ENCODE results near the gene CDK5R2. TPM values are rescaled to one million over a fixed set of nuclear protein-coding genes. Genes with fewer than 3 reads are reported as not detected.

Gene CDK5R2
- total and polyA plus RNA-seq, 2 of the 13 experiments (the other 11 are each of a cell fraction or from before 2014, with no cell fraction given) = not detected

GRCh38 chr2:218979846-218980734, 20.6 kb downstream of the CDK5R2 start:
- ATAC-seq (peak; percentile 93), DNase-seq (ENCODE audit: low spot score) (peak; percentile 66), FAIRE-seq (peak; percentile 81)
- Histone ChIP-seq H3K9ac (ENCODE audit: insufficient read depth, low read depth, low read length) (no peak overlapping the region), H2AFZ (ENCODE audit: low read length) (peak overlapping the region; percentile 52), H3K36me3 (replicated peaks in 1 of 2; ENCODE audit: control insufficient read depth in 1 of 2, insufficient read depth in 2 of 2, low read length in 2 of 2) (no peaks in the 10 kb centered on the region), H3K27me3 (ENCODE audit: control insufficient read depth in 1 of 2, insufficient read depth in 2 of 2, low read length in 2 of 2) (peaks cover 31 to 64% of the 10 kb centered on the region in 2 experiments), H3K4me2 (ENCODE audit: low read depth, low read length) (peak overlapping the region; percentile 95), H4K20me1 (ENCODE audit: insufficient read depth, low read length) (peaks cover 10% of the 10 kb centered on the region; the same call in 1 of the 2 replicates), H3K79me2 (ENCODE audit: insufficient read depth, low read length) (no peaks in the 10 kb centered on the region), H3K9me3 (ENCODE audit: low read length) (no peaks in the 10 kb centered on the region), H3K4me1 (ENCODE audit: insufficient read depth, low read length) (peaks cover 11% of the 10 kb centered on the region; the same call in 1 of the 2 replicates), H3K4me3 (replicated peaks in 1 of 3; ENCODE audit: insufficient read depth in 1 of 3, low read depth in 2 of 3, low read length in 3 of 3) (peak overlapping the region; percentile 34 to 64 (median 42); a peak in 5 of 6 replicates), H3K27ac (ENCODE audit: extremely low read length, insufficient read depth, low read length) (no peak overlapping the region)
- WGBS (ENCODE audit: low lambda C conversion rate) = 10% methylated on average over 39 of the region's 39 CpGs
- no TSS peak for BruUV-seq (replicated peaks)
- ChIA-PET POLR2A (interaction anchor here (1.0 kb wide), 1 partner anchor 21 kb away, joined by 3 read pairs; no protein-coding TSS in a partner anchor), CTCF (ENCODE audit: low intra/inter-chr PET ratio, low total read pairs) (interaction anchor here (0.7 to 1.5 kb wide), 4 partner anchors 12 to 175 kb away, joined by 3 to 9 read pairs (median 5); no protein-coding TSS in a partner anchor)
- intact Hi-C loops (cut with micrococcal nuclease; ENCODE audit: unreplicated experiment) (loop anchor here (10.0 kb wide), 1 partner anchor 115 kb away; no protein-coding TSS in a partner anchor), in situ Hi-C loops (cut with HindIII; ENCODE audit: extremely low pct_ligation_motif_present, low pct_unique_long_range_greater_than_20kb) (no loop called here)
- TF ChIP-seq SNAPC4 (CRISPR knock-in tag; IDR thresholded peaks at IDR 0.05) (no peak), KAT8 (CRISPR knock-in tag; IDR thresholded peaks at IDR 0.05) (peak; percentile 43; the same call in 1 of the 2 replicates), PCBP1 (IDR thresholded peaks at IDR 0.05; ENCODE audit: borderline replicate concordance, low read depth, low read length) (no peak), ELF1 (CRISPR knock-in tag; IDR thresholded peaks at IDR 0.05) (peak; percentile 42; the same call in 1 of the 2 replicates), ZNF547 (CRISPR knock-in tag; IDR thresholded peaks at IDR 0.05) (peak; percentile 64; the same call in 1 of the 2 replicates), ZHX1 (CRISPR knock-in tag; IDR thresholded peaks at IDR 0.05; ENCODE audit: low read depth) (no peak), NCOR1 (IDR thresholded peaks at IDR 0.05; ENCODE audit: borderline replicate concordance, low read length) (no peak), HMGXB4 (CRISPR knock-in tag; IDR thresholded peaks at IDR 0.05; ENCODE audit: borderline replicate concordance in 1 of 2, low read depth in 1 of 2) (peak; percentile 85 to 89), CBFB (CRISPR knock-in tag; IDR thresholded peaks at IDR 0.05) (peak; percentile 73; the same call in 1 of the 2 replicates), ZNF768 (CRISPR knock-in tag; IDR thresholded peaks at IDR 0.05) (peak; percentile 41; the same call in 1 of the 2 replicates), ZNF777 (CRISPR knock-in tag; IDR thresholded peaks at IDR 0.05) (peak; percentile 27; the same call in 1 of the 2 replicates), ATF1 (CRISPR knock-in tag; IDR thresholded peaks at IDR 0.05) (no peak)
